Naive thymus-derived CD4-positive, alpha-beta T cell (primary cell): ENCODE measurements around the gene USP12. TPM values are rescaled to one million over a fixed set of nuclear protein-coding genes. Genes with fewer than 3 reads are reported as not detected.
A peak's percentile ranks its signal among the peaks of the same experiment; 100 is the strongest.

Experiments
- ATAC-seq: fragments of 150-1000 bp; cut with Tn5 transposase; 2 replicates; pipeline ENCODE4 v1.10.0; 2021; ENCODE audit warnings: mild to moderate bottlenecking, moderate library complexity
- CTCF ChIA-PET: fragments of 350-600 bp; sonication (Branson Sonifier 250); formaldehyde crosslinking; loops from one replicate; lab custom pipeline; 2021; ENCODE audit warnings: antibody characterized with exemption; lab: Charles Lee
- POLR2A ChIA-PET: fragments of 350-600 bp; sonication (Branson Sonifier 250); formaldehyde crosslinking; loops from one replicate; lab custom pipeline; 2021; ENCODE audit warnings: antibody characterized with exemption, inconsistent platforms; lab: Charles Lee
- DNase-seq, 9 donors: peaks; one replicate each; pipeline versions ENCODE4 v3.0.0 to v3.0.0-alpha.2; 2020 to 2022; ENCODE audit warnings: mixed read lengths in 1 of 9
- H3K27ac ChIP-seq: one replicate; pipeline ENCODE4 v1.7.0; 2013; ENCODE audit warnings: mild to moderate bottlenecking, low read depth, low read length, moderate library complexity
- H3K27me3 ChIP-seq, 2 donors: one replicate each; pipeline ENCODE4 v1.7.0; 2013; ENCODE audit warnings: low read length in 2 of 2, mild to moderate bottlenecking in 2 of 2, moderate library complexity in 2 of 2; ENCODE audit not compliant: control insufficient read depth in 2 of 2, insufficient read depth in 2 of 2
- H3K36me3 ChIP-seq, 3 experiments: 1 replicate in 2 of 3; 2 replicates in 1 of 3; pipeline ENCODE4 v1.7.0; 2013; ENCODE audit warnings: low read length in 3 of 3, mild to moderate bottlenecking in 3 of 3, moderate library complexity in 1 of 3; ENCODE audit not compliant: insufficient read depth in 3 of 3, control insufficient read depth in 2 of 3
- H3K4me1 ChIP-seq, 2 donors: one replicate each; pipeline ENCODE4 v1.7.0; 2013; ENCODE audit warnings: low read length in 2 of 2, mild to moderate bottlenecking in 2 of 2, moderate library complexity in 1 of 2; ENCODE audit not compliant: control insufficient read depth in 2 of 2, insufficient read depth in 2 of 2
- H3K4me3 ChIP-seq: 2 replicates; pipeline ENCODE4 v1.7.0; 2013; ENCODE audit warnings: mild to moderate bottlenecking, low read length
- H3K9me3 ChIP-seq, 3 experiments: 1 replicate in 2 of 3; 2 replicates in 1 of 3; pipeline ENCODE4 v1.7.0; 2013; ENCODE audit warnings: low read length in 3 of 3; ENCODE audit not compliant: control insufficient read depth in 2 of 3
- H3K27ac Mint-ChIP-seq, 9 donors: one replicate each; pipeline ENCODE4 v1.8.0; 2020 to 2022; ENCODE audit warnings: mixed read lengths in 9 of 9, mild to moderate bottlenecking in 8 of 9, moderate library complexity in 5 of 9, inconsistent platforms in 2 of 9
- H3K27me3 Mint-ChIP-seq, 5 donors: one replicate each; pipeline ENCODE4 v1.8.0; 2021 to 2022; ENCODE audit warnings: mixed read lengths in 5 of 5, mild to moderate bottlenecking in 1 of 5
- H3K36me3 Mint-ChIP-seq, 5 donors: one replicate each; pipeline ENCODE4 v1.8.0; 2020 to 2022; ENCODE audit warnings: mixed read lengths in 5 of 5, mild to moderate bottlenecking in 3 of 5, inconsistent platforms in 1 of 5
- H3K4me1 Mint-ChIP-seq, 7 donors: one replicate each; pipeline ENCODE4 v1.8.0; 2020 to 2022; ENCODE audit warnings: mixed read lengths in 7 of 7, mild to moderate bottlenecking in 3 of 7, inconsistent platforms in 1 of 7
- H3K4me3 Mint-ChIP-seq, 10 donors: one replicate each; pipeline ENCODE4 v1.8.0; 2020 to 2022; ENCODE audit warnings: mild to moderate bottlenecking in 10 of 10, mixed read lengths in 10 of 10, moderate library complexity in 6 of 10, inconsistent platforms in 2 of 10
- H3K9me3 Mint-ChIP-seq, 11 donors: one replicate each; pipeline ENCODE4 v1.8.0; 2020 to 2022; ENCODE audit warnings: mixed read lengths in 11 of 11, mild to moderate bottlenecking in 4 of 11, inconsistent platforms in 1 of 11, moderate library complexity in 1 of 11
- intact Hi-C, 2 donors: fragments of 100-400 bp; cut with micrococcal nuclease; formaldehyde crosslinking; loops; one replicate each; pipeline ENCODE4 v1.15.1; 2023
- polyA plus RNA-seq, 2 donors: library from polyadenylated mRNA; unstranded; fragments of 300-500 nt; fragmentation: Illumina TruSeq; gene quantifications; one replicate each; pipeline ENCODE4 v1.2.3, GENCODE V29; 2021
- total RNA-seq, 6 experiments: library from RNA in 5 of 6; stranded (reverse) in 5 of 6; gene quantifications; 1 replicate in 5 of 6; 2 replicates in 1 of 6; pipeline ENCODE4 v1.2.3 and lab custom pipeline; 2021 to 2026

USP12 gene
- total and polyA plus RNA-seq, 7 experiments from 2014 or later = 11.0 to 53.5 (median 24.7) TPM

DNA sequence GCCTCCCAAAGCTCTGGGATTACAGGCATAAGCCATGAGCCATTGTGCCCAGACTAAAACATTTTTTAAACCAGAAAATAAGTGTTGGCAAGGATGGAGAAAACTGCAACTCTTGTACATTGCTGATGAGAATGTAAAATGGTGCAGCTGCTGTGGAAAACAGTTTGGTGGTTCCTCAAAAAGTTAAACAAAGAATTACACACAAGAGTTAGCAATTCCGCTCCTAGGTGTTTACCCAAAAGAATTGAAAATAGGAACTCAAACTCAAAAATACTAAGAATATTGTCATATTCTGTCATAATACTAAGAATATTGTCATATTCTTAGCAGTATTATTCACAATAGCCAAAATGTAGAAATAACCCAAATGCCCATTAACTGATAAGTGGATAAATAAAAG is 39.7 kb upstream of the USP12 start:
- ATAC-seq = no peak
- Mint-ChIP-seq H3K27me3 (peaks cover 0 to 4% (median 0%) of the 10 kb centered on the region in 5 donors), H3K4me1 (peaks cover 0 to 6% (median 0%) of the 10 kb centered on the region in 7 donors), H3K4me3 (no peak overlapping the region), H3K36me3 (peaks cover 0 to 7% (median 0%) of the 10 kb centered on the region in 5 donors), H3K27ac (no peak overlapping the region), H3K9me3 (peaks cover 0 to 34% (median 8%) of the 10 kb centered on the region in 11 donors)
- CTCF ChIA-PET = no interaction called here
- no peaks in the 10 kb centered on the region for H3K36me3 ChIP-seq
- no peak for DNase-seq
- H3K27me3 ChIP-seq = no peaks in the 10 kb centered on the region
- H3K4me3 ChIP-seq = no peak overlapping the region
- H3K9me3 ChIP-seq = peaks cover 0 to 4% (median 0%) of the 10 kb centered on the region in 3 experiments
- intact Hi-C loops = no loop called here
- no peaks in the 10 kb centered on the region for H3K4me1 ChIP-seq
- POLR2A ChIA-PET = no interaction called here
- H3K27ac ChIP-seq = no peak overlapping the region

DNA sequence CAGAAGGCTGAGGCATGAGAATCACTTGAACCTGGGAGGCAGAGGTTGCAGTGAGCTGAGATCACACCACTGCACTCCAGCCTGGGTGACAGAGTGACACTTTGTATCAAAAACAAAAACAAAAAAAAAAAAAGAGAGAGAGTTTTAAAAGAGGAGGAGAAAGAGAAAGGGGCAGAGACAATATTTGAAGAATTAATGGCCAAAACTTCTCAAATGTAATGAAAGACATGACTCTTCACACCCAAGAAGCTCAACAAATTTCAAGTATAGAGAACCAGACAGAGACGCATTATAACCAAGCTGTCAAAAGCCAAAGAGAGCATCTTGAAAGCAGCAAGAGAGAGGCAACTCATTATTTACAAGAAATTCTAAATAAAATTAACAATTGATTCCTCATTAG is 36.9 kb upstream of the USP12 start:
- Mint-ChIP-seq H3K4me3 (no peak overlapping the region), H3K36me3 (peaks cover 0 to 11% (median 0%) of the 10 kb centered on the region in 5 donors), H3K27me3 (peaks cover 0 to 4% (median 0%) of the 10 kb centered on the region in 5 donors), H3K27ac (no peak overlapping the region), H3K9me3 (peaks cover 0 to 34% (median 8%) of the 10 kb centered on the region in 11 donors), H3K4me1 (peaks cover 0 to 6% (median 0%) of the 10 kb centered on the region in 7 donors)
- H3K4me1 ChIP-seq = no peaks in the 10 kb centered on the region
- ATAC-seq (no peak), DNase-seq (no peak)
- H3K4me3 ChIP-seq = no peak overlapping the region
- H3K27me3 ChIP-seq = no peaks in the 10 kb centered on the region
- no peak overlapping the region for H3K27ac ChIP-seq
- H3K36me3 ChIP-seq = no peaks in the 10 kb centered on the region
- intact Hi-C loops = no loop called here
- H3K9me3 ChIP-seq = peaks cover 0 to 4% (median 0%) of the 10 kb centered on the region in 3 experiments
- ChIA-PET POLR2A (no interaction called here), CTCF (interaction anchor here (0.6 kb wide), 1 partner anchor 32 kb away, joined by 3 read pairs; no protein-coding TSS in a partner anchor)

DNA sequence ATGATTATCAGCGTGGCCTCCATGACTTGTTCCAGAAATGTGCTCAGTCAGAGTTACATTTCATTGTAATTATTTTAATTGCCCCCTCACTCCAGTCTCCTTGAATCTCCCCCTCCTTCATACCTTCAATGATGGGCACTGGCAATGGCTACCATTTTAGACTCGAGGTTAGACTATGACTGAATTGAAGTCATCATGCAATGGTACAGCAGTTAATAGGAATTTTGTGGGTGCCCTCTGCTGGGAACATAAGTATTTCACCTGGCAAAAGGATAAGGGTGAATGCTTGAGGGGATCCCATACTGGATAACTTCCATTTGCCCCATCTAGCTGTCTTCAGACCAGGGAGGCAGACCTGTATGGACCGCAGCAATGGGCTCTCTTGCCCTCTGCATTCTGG is 32.2 kb upstream of the USP12 start:
- Mint-ChIP-seq H3K27ac (no peak overlapping the region), H3K27me3 (no peaks in the 10 kb centered on the region), H3K4me1 (no peaks in the 10 kb centered on the region), H3K36me3 (peaks cover 0 to 8% (median 0%) of the 10 kb centered on the region in 5 donors), H3K4me3 (no peak overlapping the region), H3K9me3 (peaks cover 0 to 10% (median 2%) of the 10 kb centered on the region in 11 donors)
- H3K4me3 ChIP-seq = no peak overlapping the region
- CTCF ChIA-PET = interaction anchor here (0.9 kb wide), 1 partner anchor 216 kb away, joined by 4 read pairs; no protein-coding TSS in a partner anchor
- no peaks in the 10 kb centered on the region for H3K4me1 ChIP-seq
- intact Hi-C loops = no loop called here
- H3K36me3 ChIP-seq = no peaks in the 10 kb centered on the region
- no peak overlapping the region for H3K27ac ChIP-seq
- peak in 1 of 9 donors; percentile 3 for DNase-seq
- no peaks in the 10 kb centered on the region for H3K27me3 ChIP-seq
- no peak for ATAC-seq
- POLR2A ChIA-PET = no interaction called here
- H3K9me3 ChIP-seq = no peaks in the 10 kb centered on the region

DNA sequence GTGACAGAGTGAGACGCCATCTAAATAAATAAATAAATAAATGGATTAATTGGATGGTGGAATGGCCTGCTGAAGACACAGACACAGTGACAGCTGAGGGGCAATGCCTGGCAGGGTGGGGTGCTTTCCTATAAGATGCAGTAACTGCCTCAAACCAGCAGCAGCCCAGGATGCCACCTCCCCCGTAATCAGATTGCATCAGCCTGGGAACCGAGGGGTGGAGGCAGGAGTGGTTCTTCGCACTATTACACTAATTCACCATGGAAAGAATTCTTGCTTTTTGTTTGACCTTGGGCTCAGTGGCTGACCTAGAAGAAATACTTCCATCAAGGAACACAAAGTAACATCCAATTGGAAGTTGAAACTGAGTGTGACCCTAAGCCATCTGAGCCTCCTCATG is 31.6 kb upstream of the USP12 start:
- ATAC-seq (no peak), DNase-seq (no peak)
- intact Hi-C loops = no loop called here
- no peaks in the 10 kb centered on the region for H3K4me1 ChIP-seq
- Mint-ChIP-seq H3K9me3 (peaks cover 0 to 6% (median 1%) of the 10 kb centered on the region in 11 donors), H3K4me3 (no peak overlapping the region), H3K36me3 (peaks cover 0 to 4% (median 2%) of the 10 kb centered on the region in 5 donors), H3K4me1 (no peaks in the 10 kb centered on the region), H3K27me3 (peaks cover 0 to under 1% (median 0%) of the 10 kb centered on the region in 5 donors), H3K27ac (no peak overlapping the region)
- H3K27ac ChIP-seq = no peak overlapping the region
- H3K27me3 ChIP-seq = no peaks in the 10 kb centered on the region
- no peak overlapping the region for H3K4me3 ChIP-seq
- POLR2A ChIA-PET = no interaction called here
- CTCF ChIA-PET = interaction anchor here (0.9 kb wide), 1 partner anchor 215 kb away, joined by 4 read pairs; no protein-coding TSS in a partner anchor
- no peaks in the 10 kb centered on the region for H3K9me3 ChIP-seq
- no peaks in the 10 kb centered on the region for H3K36me3 ChIP-seq

DNA sequence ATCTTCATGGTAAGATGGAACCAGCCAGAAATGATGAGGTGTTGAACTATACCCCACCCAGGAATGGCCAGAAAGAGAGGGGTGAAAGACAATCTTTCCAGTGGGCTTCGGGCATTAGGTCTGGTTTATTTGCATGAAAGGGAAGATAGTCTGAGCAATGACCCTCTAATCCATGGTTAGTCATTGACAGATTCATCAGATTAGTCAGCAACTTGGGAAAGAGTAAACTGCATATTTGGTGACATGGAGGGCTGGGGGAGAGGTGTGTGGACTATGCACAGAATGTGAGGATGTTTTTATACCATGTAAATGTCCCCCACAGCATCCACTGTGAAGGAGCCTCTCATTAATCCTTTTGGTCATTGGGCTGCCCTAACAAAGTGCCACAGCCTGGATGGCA is 30.1 kb upstream of the USP12 start:
- DNase-seq (no peak), ATAC-seq (no peak)
- peaks cover 0 to 9% (median 0%) of the 10 kb centered on the region in 5 donors for H3K27me3 Mint-ChIP-seq
- ChIA-PET POLR2A (no interaction called here), CTCF (no interaction called here)
- no peaks in the 10 kb centered on the region for H3K27me3 ChIP-seq
- H3K4me3 Mint-ChIP-seq = no peak overlapping the region
- H3K27ac Mint-ChIP-seq = no peak overlapping the region
- no peaks in the 10 kb centered on the region for H3K4me1 ChIP-seq
- H3K4me1 Mint-ChIP-seq = no peaks in the 10 kb centered on the region
- H3K36me3 Mint-ChIP-seq = peaks cover 0 to 11% (median 4%) of the 10 kb centered on the region in 5 donors
- H3K4me3 ChIP-seq = no peak overlapping the region
- no peak overlapping the region for H3K27ac ChIP-seq
- intact Hi-C loops = no loop called here
- H3K9me3 ChIP-seq = no peaks in the 10 kb centered on the region
- H3K9me3 Mint-ChIP-seq = peaks cover 0 to 12% (median 0%) of the 10 kb centered on the region in 11 donors
- H3K36me3 ChIP-seq = no peaks in the 10 kb centered on the region

DNA sequence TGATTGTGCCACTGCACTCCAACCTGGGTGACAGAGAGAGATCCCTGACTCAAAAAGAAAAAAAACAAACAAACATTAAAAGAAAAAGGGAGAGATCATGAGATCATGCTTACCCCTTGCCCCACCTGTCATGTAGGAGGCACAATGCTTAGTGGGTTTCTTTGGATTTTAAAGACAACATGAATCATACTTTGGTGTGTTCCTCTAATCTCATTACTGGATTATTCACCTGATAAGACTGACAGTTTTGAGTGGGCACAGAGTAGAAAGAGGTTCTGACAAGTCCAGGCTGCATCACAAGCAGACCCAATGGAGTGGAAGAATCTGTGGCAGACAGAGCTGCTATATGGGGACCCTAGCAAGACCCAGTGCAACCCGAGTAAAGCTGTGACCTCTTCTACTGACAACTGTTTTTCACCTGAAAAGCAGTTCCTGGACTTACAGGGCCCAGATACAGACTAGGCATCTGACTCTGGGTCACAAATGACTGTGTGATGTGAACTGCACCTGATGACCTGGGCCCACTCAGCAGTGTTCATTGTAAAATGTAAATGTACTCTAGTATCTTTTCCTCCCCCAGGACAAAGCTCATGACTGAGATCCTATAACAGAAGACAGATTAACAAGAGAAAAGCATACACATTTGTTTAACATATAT is 28.9 kb upstream of the USP12 start:
- Histone ChIP-seq H3K27me3 (peaks cover 0 to 3% of the 10 kb centered on the region in 2 donors), H3K27ac (no peak overlapping the region), H3K4me3 (no peak overlapping the region), H3K36me3 (no peaks in the 10 kb centered on the region), H3K9me3 (no peaks in the 10 kb centered on the region), H3K4me1 (no peaks in the 10 kb centered on the region)
- Mint-ChIP-seq H3K9me3 (peaks cover 0 to 12% (median 0%) of the 10 kb centered on the region in 11 donors), H3K36me3 (peaks cover 0 to 11% (median 4%) of the 10 kb centered on the region in 5 donors), H3K27ac (no peak overlapping the region), H3K27me3 (peaks cover 0 to 9% (median 7%) of the 10 kb centered on the region in 5 donors), H3K4me3 (no peak overlapping the region), H3K4me1 (peaks cover 0 to 2% (median 0%) of the 10 kb centered on the region in 7 donors)
- CTCF ChIA-PET = no interaction called here
- intact Hi-C loops = no loop called here
- ATAC-seq = no peak
- POLR2A ChIA-PET = no interaction called here
- no peak for DNase-seq
